ENCODE data around the gene LCP2. TPM values are rescaled to one million over a fixed set of nuclear protein-coding genes. Genes with fewer than 3 reads are reported as not detected.

LCP2 gene
- total and polyA plus RNA-seq, 2 donors (not counting 3 experiments of a cell fraction or from before 2014, with no cell fraction given), result not detected

GRCh38 chr5:170204202-170204601 lies 93.4 kb downstream of the LCP2 start:
- Histone ChIP-seq H3K9me1 (replicated peaks; ENCODE audit: control insufficient read depth, extremely low read depth, insufficient read depth, low read length) (no peaks in the 10 kb centered on the region), H3K36me3 (ENCODE audit: control insufficient read depth in 2 of 2, extremely low read depth in 1 of 2, insufficient read depth in 2 of 2, low read length in 2 of 2) (no peaks in the 10 kb centered on the region), H3K9me3 (replicated peaks; ENCODE audit: control insufficient read depth, insufficient read depth, low read length) (no peaks in the 10 kb centered on the region), H3K9ac (replicated peaks; ENCODE audit: extremely low read depth, insufficient read depth, low read length) (no peak overlapping the region), H3K4me3 (replicated peaks in 1 of 3; ENCODE audit: insufficient read depth in 1 of 3, low read depth in 1 of 3, low read length in 3 of 3) (no peak overlapping the region), H3K79me2 (ENCODE audit: control insufficient read depth, insufficient read depth, low read length) (no peaks in the 10 kb centered on the region), H3K27me3 (ENCODE audit: control insufficient read depth in 2 of 2, insufficient read depth in 2 of 2, low read length in 2 of 2) (peaks cover 3 to 5% of the 10 kb centered on the region in 2 experiments), H3K4me1 (ENCODE audit: control insufficient read depth, extremely low read depth, insufficient read depth, low read length) (no peaks in the 10 kb centered on the region), H3K27ac (ENCODE audit: insufficient read depth, low read depth, low read length) (no peak overlapping the region), H3K4me2 (ENCODE audit: insufficient read depth, low read length) (no peak overlapping the region), H2AFZ (ENCODE audit: low read depth, low read length) (no peak overlapping the region), H4K20me1 (replicated peaks; ENCODE audit: control insufficient read depth, extremely low read depth, insufficient read depth, low read length) (no peaks in the 10 kb centered on the region)
- intact Hi-C loops (cut with micrococcal nuclease) (no loop called here), dilution Hi-C loops (cut with MboI; ENCODE audit: extremely low pct_ligation_motif_present, low sequenced_read_pairs) (no loop called here)
- no TSS peak for BruUV-seq (replicated peaks)
- DNase-seq (ENCODE audit: low read depth, low spot score) (no peak), FAIRE-seq (no peak)
- CTCF ChIA-PET, result interaction anchor here (0.8 to 2.5 kb wide), 3 partner anchors 15 to 27 kb away, joined by 3 to 16 read pairs (median 3); no protein-coding TSS in a partner anchor
- no peak for TF ChIP-seq CTCF (IDR thresholded peaks at IDR 0.05; ENCODE audit: extremely low read depth in 1 of 2, insufficient read depth in 1 of 2, low read depth in 1 of 2, low read length in 2 of 2)
- TF ChIP-seq POLR2AphosphoS5 (IDR thresholded peaks at IDR 0.05; ENCODE audit: insufficient read depth, low read depth, low read length), result no peak
- no peak for TF ChIP-seq FOS (IDR thresholded peaks at IDR 0.05; ENCODE audit: borderline replicate concordance, insufficient read depth, low read length)
- no peak for TF ChIP-seq JUN (IDR thresholded peaks at IDR 0.05; ENCODE audit: borderline replicate concordance, insufficient read depth, insufficient read length, low read depth)
- no peak for TF ChIP-seq EZH2 (IDR thresholded peaks at IDR 0.05; ENCODE audit: borderline replicate concordance, low read depth, low read length, severe bottlenecking)
- no peak for TF ChIP-seq POLR2A (IDR thresholded peaks at IDR 0.05; ENCODE audit: low read depth, low read length)
- no peak for TF ChIP-seq MAX (IDR thresholded peaks at IDR 0.05; ENCODE audit: insufficient read depth, insufficient read length)
- TF ChIP-seq MYC (IDR thresholded peaks at IDR 0.05; ENCODE audit: low read depth, low read length), result no peak
- POLR2A ChIA-PET, result no interaction called here

Data from endothelial cell of umbilical vein (primary cell).